Upper lobe of left lung (tissue), 4 donors: Measurements from ENCODE around the gene VPS37D.

Source experiments
- CTCF ChIP-seq, 6 experiments: fragments of 450-650 bp in 4 of 6; fragments of 200-600 bp in 2 of 6; sonication (generic) in 2 of 6; IDR thresholded peaks; one replicate each; pipeline ENCODE4 v1.5.1; 2016 to 2019; ENCODE audit warnings: antibody characterized with exemption in 6 of 6
- POLR2A ChIP-seq, 4 donors: fragments of 450-650 bp; IDR thresholded peaks; one replicate each; pipeline ENCODE4 v1.5.1; 2016 to 2017; ENCODE audit warnings: antibody characterized with exemption in 4 of 4, mild to moderate bottlenecking in 2 of 4
- POLR2AphosphoS5 ChIP-seq, 2 donors: sonication (generic); formaldehyde crosslinking; IDR thresholded peaks; one replicate each; pipeline ENCODE4 v1.5.1; 2017; ENCODE audit warnings: antibody characterized with exemption in 2 of 2

- TF ChIP-seq CTCF (IDR thresholded peaks at IDR 0.05): peak in 1 of 6 experiments; percentile 6
- peak in 2 of 4 donors; percentile 49 to 74 for TF ChIP-seq POLR2A (IDR thresholded peaks at IDR 0.05)
- TF ChIP-seq POLR2AphosphoS5 (IDR thresholded peaks at IDR 0.05): peak in 1 of 2 donors; percentile 56
Observed at GRCh38 chr7:73623798-73624668, 43.6 kb upstream of the VPS37D start, which contains the start of gene MLXIPL.
